IPS-NIHi7 (cell line): Measurements from ENCODE around the gene MC3R.

Experiments used
- DNase-seq: peaks from one replicate; pipeline ENCODE4 v3.0.0; 2012; ENCODE audit warnings: mixed read lengths; ENCODE audit errors: extremely low spot score

The MC3R gene

GRCh38 chr20:56249956-56250355 is 1.4 kb downstream of the MC3R start:
- DNase-seq = no peak

GRCh38 chr20:56257604-56258003 is 9.1 kb downstream of the MC3R start:
- no peak for DNase-seq

GRCh38 chr20:56259948-56260347 is 11.4 kb downstream of the MC3R start:
- no peak for DNase-seq

GRCh38 chr20:56268536-56268935 is 20.0 kb downstream of the MC3R start:
- no peak for DNase-seq

GRCh38 chr20:56271974-56272373 is 23.4 kb downstream of the MC3R start:
- DNase-seq = no peak

- DNase-seq = no peak
These were observed 25.0 kb downstream of the MC3R start for GRCh38 chr20:56273491-56273890.

GRCh38 chr20:56274156-56274555 is 25.6 kb downstream of the MC3R start:
- no peak for DNase-seq

GRCh38 chr20:56278196-56278595 is 29.7 kb downstream of the MC3R start:
- DNase-seq = no peak

- DNase-seq = no peak
These were observed 37.0 kb downstream of the MC3R start for GRCh38 chr20:56285496-56285895.

- DNase-seq = no peak
These were observed 41.1 kb downstream of the MC3R start for GRCh38 chr20:56289652-56290051.

GRCh38 chr20:56299362-56299761 is 50.8 kb downstream of the MC3R start:
- no peak for DNase-seq
